ENCODE data around the gene BTRC.
A peak's percentile ranks its signal among the peaks of the same experiment; 100 is the strongest.
"Not testable (repeated sequence)": the region's sequence is repeated elsewhere in the genome, so short reads cannot be mapped to it uniquely, and the experiment has no call there.

BTRC gene

GRCh38 chr10:101353692-101354327 is at the start of gene BTRC:
Gene BTRC, plus strand, starts transcription at chr10:101354165. Its CDS starts 16 bp downstream, at chr10:101354181.
- DNase-seq (ENCODE audit: low spot score), result peak; percentile 98

- no peak for DNase-seq (ENCODE audit: low spot score)
Observed at GRCh38 chr10:101304316-101304715, 49.6 kb upstream of the BTRC start.

- DNase-seq (ENCODE audit: low spot score), result no peak
Observed at GRCh38 chr10:101305320-101306241, 48.4 kb upstream of the BTRC start.

DNA sequence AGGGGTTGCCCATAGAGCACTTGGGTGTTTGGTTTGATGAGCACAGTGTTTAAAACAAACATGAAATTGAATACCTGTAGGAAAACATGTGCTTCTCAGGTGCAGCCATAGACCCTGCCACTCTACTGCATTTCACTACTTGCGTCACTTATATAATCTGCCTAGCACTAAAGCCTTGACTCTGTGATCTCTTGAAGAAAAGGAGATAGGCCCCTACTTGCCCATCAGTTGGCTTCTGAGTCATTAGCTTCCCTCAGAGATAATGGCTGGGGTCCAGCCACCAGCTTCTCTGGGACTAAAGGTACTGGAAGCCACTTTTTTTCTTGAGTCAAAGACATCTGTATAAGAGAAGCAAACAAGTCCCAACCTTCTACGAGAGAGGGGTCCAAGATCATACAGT is 45.9 kb upstream of the BTRC start:
- DNase-seq (ENCODE audit: low spot score), result no peak

DNA sequence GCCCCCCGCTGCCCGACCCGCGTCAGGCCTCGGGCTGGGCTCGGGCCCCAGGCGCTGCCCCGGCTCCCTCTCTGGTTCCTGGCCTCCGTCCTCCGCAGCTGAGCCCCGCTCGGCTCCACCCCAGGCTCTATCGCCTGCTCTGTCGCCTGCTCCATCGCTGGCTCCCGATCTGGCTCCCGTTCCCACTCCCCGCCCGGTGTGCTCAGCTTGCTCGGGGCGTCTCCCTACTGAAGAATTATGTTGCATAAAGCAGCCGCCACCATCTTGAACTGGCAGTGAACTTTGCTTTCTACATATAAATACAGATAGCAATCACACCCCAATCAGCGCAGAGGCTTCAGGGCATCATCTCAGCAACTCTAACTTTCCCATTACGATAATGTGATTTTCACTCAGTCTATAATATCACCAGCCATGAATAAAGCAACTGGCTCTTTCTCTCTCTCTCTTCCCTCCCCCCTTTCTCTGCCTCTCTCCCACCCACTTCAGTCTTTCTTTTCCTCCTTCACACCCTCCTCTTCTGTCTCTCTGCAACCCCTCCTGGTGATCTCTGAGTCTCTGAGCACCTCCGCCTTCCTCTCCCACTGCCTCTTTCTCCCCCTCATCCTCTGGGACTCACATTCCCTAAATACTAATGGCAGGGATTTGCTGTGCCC is 43.3 kb upstream of the BTRC start:
- DNase-seq (ENCODE audit: low spot score), result no peak

- no peak for DNase-seq (ENCODE audit: low spot score)
Observed at GRCh38 chr10:101311185-101312066, 42.5 kb upstream of the BTRC start.

- no peak for DNase-seq (ENCODE audit: low spot score)
Observed at GRCh38 chr10:101319241-101319915, 34.6 kb upstream of the BTRC start.

- DNase-seq (ENCODE audit: low spot score), result no peak
Observed at GRCh38 chr10:101321073-101321472, 32.9 kb upstream of the BTRC start.

GRCh38 chr10:101322266-101323108 is 31.5 kb upstream of the BTRC start:
- no peak for DNase-seq (ENCODE audit: low spot score)

DNA sequence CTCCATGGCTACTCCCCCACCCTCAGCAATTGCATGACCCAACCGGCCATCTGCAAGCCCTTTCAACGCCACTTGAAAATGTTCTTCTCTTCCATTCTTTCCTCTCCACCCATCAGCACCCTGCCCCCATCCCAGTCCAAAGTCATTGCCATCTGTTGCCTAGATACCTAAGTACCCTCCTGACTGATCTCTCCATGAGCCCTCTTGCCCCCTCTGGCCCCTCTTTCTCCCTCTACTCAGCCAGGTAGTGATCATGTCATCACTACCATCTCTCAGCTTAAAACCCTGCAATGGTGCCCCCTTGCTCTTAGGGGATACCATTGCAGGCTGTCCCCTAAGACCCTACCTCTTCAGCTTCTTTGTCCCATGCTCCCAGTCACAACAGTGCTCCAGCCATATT is 30.5 kb upstream of the BTRC start:
- DNase-seq (ENCODE audit: low spot score), result no peak

- DNase-seq (ENCODE audit: low spot score), result not testable (repeated sequence)
Observed at GRCh38 chr10:101327454-101327853, 26.5 kb upstream of the BTRC start.

GRCh38 chr10:101329341-101330032 is 24.5 kb upstream of the BTRC start:
- DNase-seq (ENCODE audit: low spot score), result no peak

DNA sequence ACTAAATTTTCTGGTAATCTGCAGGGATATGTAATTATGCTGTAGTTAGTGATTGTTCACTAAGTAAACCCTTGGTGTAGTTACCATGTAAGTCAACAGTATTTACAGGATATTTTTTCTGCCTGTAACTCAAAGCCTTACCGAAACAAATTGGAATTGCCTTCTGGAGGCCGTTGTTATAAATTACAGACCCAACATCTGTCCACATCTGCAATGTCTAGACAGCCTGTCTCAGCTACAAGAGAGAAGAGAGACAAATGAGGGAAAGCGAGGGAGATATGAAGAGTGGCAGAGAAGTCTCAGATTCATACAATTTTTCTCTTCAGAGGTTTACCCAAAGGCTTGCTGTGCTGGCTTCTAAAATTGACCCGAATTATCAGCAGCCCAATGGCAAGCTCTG is 23.7 kb upstream of the BTRC start:
- no peak for DNase-seq (ENCODE audit: low spot score)

- DNase-seq (ENCODE audit: low spot score), result no peak
Observed at GRCh38 chr10:101330631-101331225, 23.2 kb upstream of the BTRC start.

DNA sequence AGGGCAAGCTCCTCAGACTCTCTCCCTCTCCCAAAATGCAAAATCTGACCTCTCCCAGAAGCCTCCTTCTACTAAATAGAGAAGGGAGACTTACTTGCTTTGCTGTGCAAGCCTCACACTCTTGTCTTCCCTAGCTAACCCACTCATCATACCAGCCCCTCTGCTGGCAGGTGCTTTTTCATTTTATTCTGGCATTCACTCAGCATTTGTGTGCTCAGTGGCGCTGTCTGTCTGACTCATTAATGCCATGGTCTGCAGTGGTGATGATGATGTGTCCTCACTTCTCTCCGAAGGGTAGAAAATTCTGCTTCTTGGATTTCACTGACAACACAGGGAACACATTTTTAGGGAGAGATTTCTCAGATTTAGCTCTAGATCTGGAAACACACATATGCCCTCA is 22.0 kb upstream of the BTRC start:
- DNase-seq (ENCODE audit: low spot score), result no peak

DNA sequence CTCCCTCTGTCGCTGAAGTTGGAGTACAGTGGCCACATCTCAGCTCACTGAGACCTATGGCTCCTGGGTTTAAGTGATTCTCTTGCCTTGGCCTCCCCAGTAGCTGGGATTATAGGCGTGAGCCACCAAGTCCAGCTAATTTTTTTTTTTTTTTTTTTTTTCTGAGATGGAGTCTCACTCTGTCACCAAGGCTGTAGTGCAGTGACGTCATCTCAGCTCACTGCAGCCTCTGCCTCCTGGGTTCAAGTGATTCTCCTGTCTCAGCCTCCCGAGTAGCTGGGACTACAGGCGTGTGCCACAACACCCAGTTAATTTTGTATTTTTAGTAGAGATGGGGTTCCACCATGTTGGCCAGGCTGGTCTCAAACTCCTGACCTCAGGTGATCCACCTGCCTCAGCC is 19.7 kb upstream of the BTRC start:
- DNase-seq (ENCODE audit: low spot score), result not testable (repeated sequence)

DNA sequence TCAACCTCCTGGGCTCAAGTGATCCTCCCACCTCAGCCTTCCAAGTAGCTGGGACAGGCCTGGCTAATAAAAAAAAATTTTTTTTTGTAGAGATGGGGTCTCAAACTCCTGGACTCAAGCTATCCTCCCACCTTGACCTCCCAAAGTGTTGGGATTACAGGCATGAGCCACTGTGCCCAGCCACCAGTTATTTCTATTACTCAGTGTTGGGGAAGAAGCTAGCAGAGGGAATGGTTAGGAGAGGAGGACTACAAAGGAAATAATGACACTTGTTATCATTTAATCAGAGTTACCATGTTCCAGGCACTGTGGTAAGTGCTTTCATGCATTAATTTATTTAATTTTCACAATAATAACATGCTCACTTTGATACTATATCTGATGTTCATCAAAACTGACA is 17.6 kb upstream of the BTRC start:
- DNase-seq (ENCODE audit: low spot score), result no peak

GRCh38 chr10:101337836-101338235 is 16.1 kb upstream of the BTRC start:
- DNase-seq (ENCODE audit: low spot score), result no peak

DNA sequence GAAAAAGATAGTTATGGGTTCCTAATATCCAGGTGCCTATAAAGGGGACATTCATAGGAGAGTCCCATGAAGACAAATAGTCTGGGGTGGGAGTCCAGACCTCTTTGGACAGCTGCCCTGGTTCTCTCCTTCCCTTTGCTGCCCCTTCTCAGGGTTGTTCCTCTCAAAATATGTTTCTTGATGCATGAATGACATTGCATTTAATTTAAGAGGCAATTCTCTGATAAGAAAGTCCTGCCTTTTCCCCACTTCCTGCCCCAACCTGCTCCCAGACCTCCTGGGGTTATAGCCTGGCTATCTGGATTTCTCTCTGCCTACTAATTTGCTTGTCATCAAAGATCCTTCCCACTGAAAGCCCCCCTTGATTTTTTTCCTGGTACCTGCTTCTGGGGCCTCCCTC is 12.5 kb upstream of the BTRC start:
- DNase-seq (ENCODE audit: low spot score), result no peak

Data from LoVo (cell line).